Endothelial cell of umbilical vein (primary cell): Measurements from ENCODE around the gene CADPS. TPM values are rescaled to one million over a fixed set of nuclear protein-coding genes. Genes with fewer than 3 reads are reported as not detected.

Experiments used
- BruUV-seq: library from RNA; stranded (reverse); fragments of 400-500 nt; replicated peaks from 2 replicates; lab custom pipeline; 2021; lab: Mats Ljungman, UMichigan
- CTCF ChIA-PET: fragments of 300-600, 350-600 bp; sonication (Branson Sonifier 250); formaldehyde crosslinking; loops from one replicate; lab custom pipeline; 2021; ENCODE audit warnings: antibody characterized with exemption, inconsistent platforms; lab: Charles Lee
- POLR2A ChIA-PET: fragments of 300-600, 350-600 bp; sonication (Branson Sonifier 250); formaldehyde crosslinking; loops from one replicate; lab custom pipeline; 2021; ENCODE audit warnings: antibody characterized with exemption, inconsistent platforms; lab: Charles Lee
- DNase-seq: peaks from one replicate; pipeline ENCODE4 v3.0.0-alpha.2; 2011; ENCODE audit warnings: low read depth, low spot score
- FAIRE-seq: peaks from 2 replicates; lab custom pipeline; 2011; peaks lifted over from hg19 to GRCh38; lab: Jason Lieb, UNC
- H2AFZ ChIP-seq: 2 replicates; pipeline ENCODE4 v1.6.0; 2012; ENCODE audit warnings: low read depth, low read length, control low read depth, inconsistent platforms
- H3K27ac ChIP-seq: 2 replicates; pipeline ENCODE4 v1.5.1; 2011; ENCODE audit warnings: low read depth, mild to moderate bottlenecking, control low read depth, low read length, moderate library complexity; ENCODE audit not compliant: insufficient read depth
- H3K27me3 ChIP-seq, 2 experiments: 2 replicates each; pipeline versions ENCODE4 v1.6.0 to v1.6.1; 2011; ENCODE audit warnings: low read length in 2 of 2, mixed read lengths in 1 of 2; ENCODE audit not compliant: control insufficient read depth in 2 of 2, insufficient read depth in 2 of 2
- H3K36me3 ChIP-seq, 2 experiments: 2 replicates in 1 of 2; 3 replicates in 1 of 2; pipeline ENCODE4 v1.5.1; 2011; ENCODE audit warnings: low read length in 2 of 2, mild to moderate bottlenecking in 1 of 2, moderate library complexity in 1 of 2; ENCODE audit not compliant: control insufficient read depth in 2 of 2, insufficient read depth in 2 of 2; ENCODE audit errors: extremely low read depth in 1 of 2
- H3K4me1 ChIP-seq: 3 replicates; pipeline ENCODE4 v1.5.1; 2011; ENCODE audit warnings: mild to moderate bottlenecking, low read length; ENCODE audit not compliant: control insufficient read depth, insufficient read depth; ENCODE audit errors: extremely low read depth
- H3K4me2 ChIP-seq: 2 replicates; pipeline ENCODE4 v1.6.1; 2011; ENCODE audit warnings: low read length, control low read depth, mixed read lengths; ENCODE audit not compliant: insufficient read depth
- H3K4me3 ChIP-seq, 3 experiments: fragments of 200-600 bp in 1 of 3; sonication (generic), shearing (Covaris generic) in 1 of 3; replicated peaks in 1 of 3; 2 replicates each; pipeline ENCODE4 v1.5.1; 2011 to 2016; ENCODE audit warnings: control low read depth in 3 of 3, low read length in 3 of 3, mild to moderate bottlenecking in 2 of 3, inconsistent platforms in 1 of 3, low read depth in 1 of 3, moderate library complexity in 1 of 3; ENCODE audit not compliant: insufficient read depth in 1 of 3
- H3K79me2 ChIP-seq: 2 replicates; pipeline ENCODE4 v1.6.0; 2012; ENCODE audit warnings: low read length, inconsistent platforms; ENCODE audit not compliant: control insufficient read depth, insufficient read depth
- H3K9ac ChIP-seq: replicated peaks from 2 replicates; pipeline ENCODE3; 2011; ENCODE audit warnings: low read length, control low read depth; ENCODE audit not compliant: insufficient read depth; ENCODE audit errors: extremely low read depth
- H3K9me1 ChIP-seq: replicated peaks from 3 replicates; pipeline ENCODE4 v1.6.0; 2011; ENCODE audit warnings: mild to moderate bottlenecking, low read length; ENCODE audit not compliant: control insufficient read depth, insufficient read depth; ENCODE audit errors: extremely low read depth
- H3K9me3 ChIP-seq: replicated peaks from 2 replicates; pipeline ENCODE4 v1.5.1; 2012; ENCODE audit warnings: low read length, inconsistent platforms; ENCODE audit not compliant: control insufficient read depth, insufficient read depth
- H4K20me1 ChIP-seq: replicated peaks from 2 replicates; pipeline ENCODE3; 2011; ENCODE audit warnings: mild to moderate bottlenecking, low read length; ENCODE audit not compliant: control insufficient read depth, insufficient read depth; ENCODE audit errors: extremely low read depth
- CTCF ChIP-seq, 2 donors: IDR thresholded peaks; 1 replicate in 1 of 2; 2 replicates in 1 of 2; pipeline ENCODE4 v1.5.1; 2011; ENCODE audit warnings: low read length in 2 of 2, mild to moderate bottlenecking in 2 of 2, moderate library complexity in 2 of 2, control low read depth in 1 of 2, inconsistent platforms in 1 of 2, low read depth in 1 of 2; ENCODE audit not compliant: insufficient read depth in 1 of 2; ENCODE audit errors: extremely low read depth in 1 of 2
- EZH2 ChIP-seq: IDR thresholded peaks from 2 replicates; pipeline ENCODE4 v1.6.1; 2012; ENCODE audit warnings: borderline replicate concordance, low read depth, mild to moderate bottlenecking, moderate library complexity, low read length, inconsistent platforms; ENCODE audit not compliant: severe bottlenecking
- FOS ChIP-seq: IDR thresholded peaks from 2 replicates; pipeline ENCODE4 v1.6.1; 2011; ENCODE audit warnings: mild to moderate bottlenecking, low read length, moderate library complexity, borderline replicate concordance; ENCODE audit not compliant: insufficient read depth
- GATA2 ChIP-seq: IDR thresholded peaks from 2 replicates; pipeline ENCODE4 v1.7.0; 2011; ENCODE audit warnings: low read depth, mild to moderate bottlenecking, moderate library complexity, mixed read lengths, low read length; ENCODE audit not compliant: insufficient read length, insufficient read depth
- JUN ChIP-seq: IDR thresholded peaks from 2 replicates; pipeline ENCODE4 v1.6.1; 2011; ENCODE audit warnings: borderline replicate concordance, low read depth; ENCODE audit not compliant: insufficient read length, insufficient read depth
- MYC ChIP-seq: IDR thresholded peaks from one replicate; pipeline ENCODE4 v1.6.1; 2011; ENCODE audit warnings: mild to moderate bottlenecking, low read depth, low read length
- POLR2A ChIP-seq: IDR thresholded peaks from 2 replicates; pipeline ENCODE4 v1.6.1; 2012; ENCODE audit warnings: low read depth, mild to moderate bottlenecking, control low read depth, low read length
- POLR2AphosphoS5 ChIP-seq: IDR thresholded peaks from 2 replicates; pipeline ENCODE4 v1.6.1; 2012; ENCODE audit warnings: low read depth, mild to moderate bottlenecking, control low read depth, low read length, moderate library complexity; ENCODE audit not compliant: insufficient read depth
- dilution Hi-C: fragments of 300-500 bp; cut with MboI; formaldehyde crosslinking; loops from one replicate; pipeline ENCODE4 v1.15.0; 2019; ENCODE audit warnings: low sequenced_read_pairs; ENCODE audit not compliant: extremely low pct_ligation_motif_present
- intact Hi-C: fragments of 100-400 bp; cut with micrococcal nuclease; formaldehyde crosslinking; loops from one replicate; pipeline ENCODE4 v1.10.0; 2022
- polyA plus RNA-seq, 4 experiments: library from polyadenylated mRNA; depleted of rRNA in 3 of 4; stranded (reverse) in 3 of 4; unstranded in 1 of 4; fragments of >200 nt; gene quantifications; 2 replicates each; pipeline versions ENCODE4 v1.2.1 to v1.2.3, GENCODE V29; 2011 to 2012; ENCODE audit warnings: missing spikeins in 1 of 4
- total RNA-seq: library from RNA; stranded (reverse); gene quantifications from 2 replicates; pipeline ENCODE4 v1.2.3, GENCODE V29; 2021
- TF ChIP-seq, protein P1 (sequence below): IDR thresholded peaks from 2 replicates; pipeline ENCODE4 v1.6.1; 2011; ENCODE audit not compliant: insufficient read depth, insufficient read length

CADPS gene
- total and polyA plus RNA-seq, 2 donors (not counting 3 experiments of a cell fraction or from before 2014, with no cell fraction given), result not detected

DNA sequence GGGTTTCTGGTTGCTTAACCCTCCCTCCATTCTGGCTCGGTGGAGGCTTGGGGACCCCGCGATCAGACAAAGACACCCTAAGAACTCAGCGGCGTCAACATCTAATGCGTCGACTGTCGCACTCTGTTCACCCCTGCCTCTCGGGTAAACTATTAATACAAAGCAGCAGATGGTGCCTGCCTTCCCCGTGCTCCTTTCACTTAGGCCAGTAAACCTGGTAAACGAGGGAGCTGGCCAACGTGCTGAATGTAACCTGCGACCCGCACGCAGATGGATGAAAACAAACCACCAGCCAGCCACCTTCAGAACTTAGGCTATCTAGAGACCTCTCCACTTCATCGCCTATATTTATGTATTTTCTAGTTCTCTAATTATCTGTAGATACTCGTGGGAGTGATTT lies 848 bp upstream of the CADPS start:
- intact Hi-C loops, result no loop called here
- Histone ChIP-seq H3K9ac (no peak overlapping the region), H3K4me1 (no peaks in the 10 kb centered on the region), H4K20me1 (no peaks in the 10 kb centered on the region), H3K4me2 (no peak overlapping the region), H2AFZ (no peak overlapping the region), H3K27ac (no peak overlapping the region), H3K27me3 (peaks cover 18 to 32% of the 10 kb centered on the region in 2 experiments), H3K36me3 (no peaks in the 10 kb centered on the region), H3K79me2 (no peaks in the 10 kb centered on the region), H3K9me1 (no peaks in the 10 kb centered on the region), H3K9me3 (no peaks in the 10 kb centered on the region), H3K4me3 (no peak overlapping the region)
- ChIA-PET CTCF (no interaction called here), POLR2A (no interaction called here)
- no TSS peak for BruUV-seq
- FAIRE-seq (no peak), DNase-seq (peak; percentile 21)
- TF ChIP-seq FOS, result no peak
- TF ChIP-seq POLR2A, result no peak
- TF ChIP-seq, protein P1, sequence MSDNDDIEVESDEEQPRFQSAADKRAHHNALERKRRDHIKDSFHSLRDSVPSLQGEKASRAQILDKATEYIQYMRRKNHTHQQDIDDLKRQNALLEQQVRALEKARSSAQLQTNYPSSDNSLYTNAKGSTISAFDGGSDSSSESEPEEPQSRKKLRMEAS, result no peak
- TF ChIP-seq EZH2, result no peak
- TF ChIP-seq GATA2, result no peak
- TF ChIP-seq CTCF (IDR thresholded peaks at IDR 0.05; ENCODE audit: extremely low read depth in 1 of 2, insufficient read depth in 1 of 2, low read depth in 1 of 2, low read length in 2 of 2), result no peak
- no peak for TF ChIP-seq JUN
- TF ChIP-seq MYC, result no peak
- TF ChIP-seq POLR2AphosphoS5, result no peak
- dilution Hi-C loops, result no loop called here
